Endothelial cell (in vitro differentiated cells): ENCODE results near the gene PPP2R2C. TPM values are rescaled to one million over a fixed set of nuclear protein-coding genes. Genes with fewer than 3 reads are reported as not detected.

Experiments used
- DNase-seq: peaks from one replicate; pipeline ENCODE4 v3.0.0; 2021; ENCODE audit warnings: low spot score
- H3K27ac Mint-ChIP-seq: one replicate; pipeline ENCODE4 v1.8.0; 2021; ENCODE audit warnings: mixed read lengths, inconsistent platforms; ENCODE audit not compliant: unreplicated experiment
- H3K27me3 Mint-ChIP-seq: one replicate; pipeline ENCODE4 v1.8.0; 2021; ENCODE audit warnings: mild to moderate bottlenecking, moderate library complexity, mixed read lengths, inconsistent platforms; ENCODE audit not compliant: unreplicated experiment
- H3K36me3 Mint-ChIP-seq: one replicate; pipeline ENCODE4 v1.8.0; 2021; ENCODE audit warnings: mild to moderate bottlenecking, low read depth, mixed read lengths, inconsistent platforms; ENCODE audit not compliant: unreplicated experiment
- H3K4me1 Mint-ChIP-seq: one replicate; pipeline ENCODE4 v1.8.0; 2021; ENCODE audit warnings: mild to moderate bottlenecking, mixed read lengths, inconsistent platforms; ENCODE audit not compliant: unreplicated experiment
- H3K4me3 Mint-ChIP-seq: one replicate; pipeline ENCODE4 v1.8.0; 2021; ENCODE audit warnings: mild to moderate bottlenecking, mixed read lengths, inconsistent platforms; ENCODE audit not compliant: unreplicated experiment
- H3K9me3 Mint-ChIP-seq: one replicate; pipeline ENCODE4 v1.8.0; 2021; ENCODE audit warnings: mixed read lengths, inconsistent platforms; ENCODE audit not compliant: unreplicated experiment
- CTCF ChIP-seq: fragments of 200-600 bp; sonication (generic); IDR thresholded peaks from one replicate; pipeline ENCODE4 v1.5.0; 2021; ENCODE audit warnings: antibody characterized with exemption; ENCODE audit not compliant: unreplicated experiment
- total RNA-seq: library from RNA; stranded (reverse); fragmentation: NEBNext Ultra II Directional; extraction: Animal tissue kit (Norgen Biotek cat#: 25700); gene quantifications from one replicate; pipeline ENCODE4 v1.2.1, GENCODE V29; 2021; ENCODE audit not compliant: unreplicated experiment

The PPP2R2C gene
- total RNA-seq, 1 donor from 2014 or later = 1.7 TPM

- no peak for DNase-seq
- H3K9me3 Mint-ChIP-seq = peaks cover 5% of the 10 kb centered on the region
- H3K27ac Mint-ChIP-seq = no peak overlapping the region
- no peaks in the 10 kb centered on the region for H3K36me3 Mint-ChIP-seq
- H3K4me3 Mint-ChIP-seq = no peak overlapping the region
- H3K4me1 Mint-ChIP-seq = no peaks in the 10 kb centered on the region
- no peaks in the 10 kb centered on the region for H3K27me3 Mint-ChIP-seq
- TF ChIP-seq CTCF = no peak
Observed at GRCh38 chr4:6516281-6516680, 43.9 kb upstream of the PPP2R2C start.

GRCh38 chr4:6513678-6514077 lies 41.3 kb upstream of the PPP2R2C start:
- Mint-ChIP-seq H3K36me3 (peaks cover 8% of the 10 kb centered on the region), H3K4me3 (no peak overlapping the region), H3K27ac (no peak overlapping the region), H3K9me3 (peaks cover 9% of the 10 kb centered on the region), H3K4me1 (peaks cover 4% of the 10 kb centered on the region), H3K27me3 (peaks cover 12% of the 10 kb centered on the region)
- no peak for DNase-seq
- TF ChIP-seq CTCF = no peak

GRCh38 chr4:6509587-6509986 lies 37.2 kb upstream of the PPP2R2C start:
- DNase-seq = no peak
- H3K36me3 Mint-ChIP-seq = peaks cover 12% of the 10 kb centered on the region
- peaks cover 13% of the 10 kb centered on the region for H3K27me3 Mint-ChIP-seq
- peaks cover 4% of the 10 kb centered on the region for H3K4me1 Mint-ChIP-seq
- H3K27ac Mint-ChIP-seq = no peak overlapping the region
- no peak overlapping the region for H3K4me3 Mint-ChIP-seq
- TF ChIP-seq CTCF = no peak
- peaks cover 23% of the 10 kb centered on the region for H3K9me3 Mint-ChIP-seq

- no peak for TF ChIP-seq CTCF
- no peak overlapping the region for H3K27ac Mint-ChIP-seq
- H3K4me3 Mint-ChIP-seq = no peak overlapping the region
- peaks cover 4% of the 10 kb centered on the region for H3K4me1 Mint-ChIP-seq
- H3K27me3 Mint-ChIP-seq = peaks cover 16% of the 10 kb centered on the region
- DNase-seq = no peak
- peaks cover 23% of the 10 kb centered on the region for H3K9me3 Mint-ChIP-seq
- peaks cover 18% of the 10 kb centered on the region for H3K36me3 Mint-ChIP-seq
Observed at GRCh38 chr4:6507345-6507744, 34.9 kb upstream of the PPP2R2C start.

- Mint-ChIP-seq H3K27ac (no peak overlapping the region), H3K4me1 (peaks cover 4% of the 10 kb centered on the region), H3K4me3 (no peak overlapping the region), H3K9me3 (peaks cover 23% of the 10 kb centered on the region), H3K27me3 (peaks cover 16% of the 10 kb centered on the region), H3K36me3 (peaks cover 18% of the 10 kb centered on the region)
- TF ChIP-seq CTCF = no peak
- no peak for DNase-seq
Observed at GRCh38 chr4:6506616-6507140, 34.3 kb upstream of the PPP2R2C start.
